ENCODE measurements around the gene PPP1R18. TPM values are rescaled to one million over a fixed set of nuclear protein-coding genes. Genes with fewer than 3 reads are reported as not detected.

Gene PPP1R18
- total and polyA plus RNA-seq, 9 of the 15 experiments (the other 6 are each of a cell fraction or from before 2014, with no cell fraction given), result 12.0 to 99.2 (median 42.6) TPM

GRCh38 chr6:30678964-30679726 is 7.3 kb downstream of the PPP1R18 start (continued):
- TF ChIP-seq MLLT1 (IDR thresholded peaks at IDR 0.05) (peak in 1 of 2 experiments; percentile 43; a peak in 2 of 4 replicates), XRCC5 (IDR thresholded peaks at IDR 0.05; ENCODE audit: low read depth, low read length) (peak; percentile 92), ETV5 (CRISPR knock-in tag; IDR thresholded peaks at IDR 0.05; ENCODE audit: low read depth) (no peak), USF2 (CRISPR knock-in tag; IDR thresholded peaks at IDR 0.05) (no peak), ILF3 (IDR thresholded peaks at IDR 0.05; ENCODE audit: borderline replicate concordance) (no peak), KHSRP (IDR thresholded peaks at IDR 0.05) (no peak), POLR3A (IDR thresholded peaks at IDR 0.05; ENCODE audit: borderline replicate concordance, extremely low read depth, insufficient read depth, insufficient read length) (no peak), ZNF41 (CRISPR knock-in tag; conservative IDR thresholded peaks at IDR 0.05) (no peak), TRIM25 (IDR thresholded peaks at IDR 0.05; ENCODE audit: borderline replicate concordance) (no peak), LARP7 (IDR thresholded peaks at IDR 0.05) (no peak), HNRNPL (IDR thresholded peaks at IDR 0.05; ENCODE audit: low read depth, low read length) (no peak), CBX1 (IDR thresholded peaks at IDR 0.05; ENCODE audit: low read depth) (no peak), ZNF717 (CRISPR knock-in tag; IDR thresholded peaks at IDR 0.05) (no peak), CBX5 (IDR thresholded peaks at IDR 0.05; ENCODE audit: borderline replicate concordance, low read depth) (no peak), ZNF609 (CRISPR knock-in tag; IDR thresholded peaks at IDR 0.05; ENCODE audit: borderline replicate concordance) (no peak), PYGO2 (tag; IDR thresholded peaks at IDR 0.05) (no peak), POLR2AphosphoS5 (IDR thresholded peaks at IDR 0.05; ENCODE audit: control insufficient read depth, insufficient read depth, low read depth, low read length) (no peak), MCM2 (IDR thresholded peaks at IDR 0.05; ENCODE audit: low read depth) (no peak), ZNF324 (CRISPR knock-in tag; IDR thresholded peaks at IDR 0.05) (no peak), CHD4 (IDR thresholded peaks at IDR 0.05; ENCODE audit: insufficient read depth, insufficient replicate concordance, low read depth, low read length, poor library complexity, severe bottlenecking) (no peak)
